ENCODE measurements around the gene KRT6B. TPM values are rescaled to one million over a fixed set of nuclear protein-coding genes. Genes with fewer than 3 reads are reported as not detected.

The KRT6B gene
- total and polyA plus RNA-seq, 8 donors = not detected

DNA sequence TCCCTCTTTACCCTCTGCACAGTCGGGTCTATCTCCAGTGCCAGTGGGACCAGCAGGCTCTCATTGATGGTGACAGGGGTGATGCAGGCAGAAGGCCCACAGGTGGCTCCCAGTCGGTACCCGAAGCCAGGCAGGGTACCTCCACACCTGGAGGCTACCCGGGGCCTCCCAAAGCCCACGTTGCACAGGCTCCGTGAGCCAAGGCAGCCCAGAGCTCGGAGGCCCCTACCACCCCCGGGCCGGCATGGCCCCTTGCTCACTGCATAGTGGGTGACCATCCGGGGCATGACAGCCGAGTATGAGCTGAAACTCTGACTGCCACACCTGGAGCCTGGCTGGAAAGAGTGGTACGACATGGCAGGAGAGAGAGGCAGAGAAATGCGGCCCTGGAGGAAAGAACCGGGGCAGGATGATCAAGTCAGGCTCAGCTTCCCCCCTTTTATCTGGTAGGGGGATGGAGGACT, 46.0 kb downstream of the KRT6B start, which contains the start of gene KRT82:
Gene KRT82 (minus strand): TSS at position 414 of the 464 bp plus-strand sequence. CDS start 58 bp downstream, at position 356.
- H3K27ac ChIP-seq = no peak within 1 kb of the TSS
- intact Hi-C loops (cut with DNase I) = no loop called here
- peaks cover 0 to 18% of the 10 kb centered on the region in 2 donors for H3K27me3 ChIP-seq
- ATAC-seq (no peak), DNase-seq (peak in 1 of 4 donors; percentile 58)
- H3K36me3 ChIP-seq = no peaks in the 10 kb centered on the region
- no peak for TF ChIP-seq CTCF (IDR thresholded peaks at IDR 0.05)
- H3K9me3 ChIP-seq = no peaks in the 10 kb centered on the region
- no peak within 1 kb of the TSS for H3K4me3 ChIP-seq
- no peaks in the 10 kb centered on the region for H3K4me1 ChIP-seq

DNA sequence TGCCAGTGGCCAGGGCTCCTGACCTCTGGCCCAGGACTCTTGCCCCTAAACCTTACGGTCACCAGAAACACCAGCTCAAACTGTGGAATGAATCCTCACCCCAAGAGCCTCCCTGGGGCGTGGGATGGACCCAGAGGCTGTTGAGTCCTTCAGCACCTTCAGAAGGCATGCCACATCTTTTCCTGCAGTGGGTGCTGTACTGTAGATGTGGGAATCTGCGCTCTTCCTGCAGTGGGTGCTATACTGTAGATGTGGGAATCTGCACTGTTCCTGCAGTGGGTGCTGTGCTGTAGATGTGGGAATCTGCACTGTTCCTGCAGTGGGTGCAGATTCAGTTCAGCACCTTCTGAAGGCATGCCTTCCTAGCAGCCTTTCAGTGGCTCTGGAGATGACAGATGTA, 47.0 kb downstream of the KRT6B start:
- DNase-seq (no peak), ATAC-seq (no peak)
- no peak overlapping the region for H3K4me3 ChIP-seq
- no peak overlapping the region for H3K27ac ChIP-seq
- no peaks in the 10 kb centered on the region for H3K36me3 ChIP-seq
- no peaks in the 10 kb centered on the region for H3K4me1 ChIP-seq
- peaks cover 0 to 22% of the 10 kb centered on the region in 2 donors for H3K27me3 ChIP-seq
- intact Hi-C loops (cut with DNase I) = no loop called here
- H3K9me3 ChIP-seq = no peaks in the 10 kb centered on the region
- TF ChIP-seq CTCF (IDR thresholded peaks at IDR 0.05) = no peak

GRCh38 chr12:52403561-52403960, 48.4 kb downstream of the KRT6B start:
- no peak for TF ChIP-seq CTCF (IDR thresholded peaks at IDR 0.05)
- DNase-seq (peak in 1 of 4 donors; percentile 68), ATAC-seq (no peak)
- Histone ChIP-seq H3K4me1 (no peaks in the 10 kb centered on the region), H3K27ac (no peak overlapping the region), H3K9me3 (no peaks in the 10 kb centered on the region), H3K4me3 (no peak overlapping the region), H3K27me3 (peaks cover 0 to 36% of the 10 kb centered on the region in 2 donors), H3K36me3 (no peaks in the 10 kb centered on the region)
- intact Hi-C loops (cut with DNase I) = no loop called here

- Histone ChIP-seq H3K27ac (no peak overlapping the region), H3K36me3 (no peaks in the 10 kb centered on the region), H3K4me3 (no peak overlapping the region), H3K9me3 (no peaks in the 10 kb centered on the region), H3K4me1 (no peaks in the 10 kb centered on the region), H3K27me3 (peaks cover 0 to 37% of the 10 kb centered on the region in 2 donors)
- intact Hi-C loops (cut with DNase I) = no loop called here
- DNase-seq = no peak
- TF ChIP-seq CTCF (IDR thresholded peaks at IDR 0.05) = no peak
- ATAC-seq = no peak
These were observed 48.9 kb downstream of the KRT6B start for GRCh38 chr12:52402873-52403540.

DNA sequence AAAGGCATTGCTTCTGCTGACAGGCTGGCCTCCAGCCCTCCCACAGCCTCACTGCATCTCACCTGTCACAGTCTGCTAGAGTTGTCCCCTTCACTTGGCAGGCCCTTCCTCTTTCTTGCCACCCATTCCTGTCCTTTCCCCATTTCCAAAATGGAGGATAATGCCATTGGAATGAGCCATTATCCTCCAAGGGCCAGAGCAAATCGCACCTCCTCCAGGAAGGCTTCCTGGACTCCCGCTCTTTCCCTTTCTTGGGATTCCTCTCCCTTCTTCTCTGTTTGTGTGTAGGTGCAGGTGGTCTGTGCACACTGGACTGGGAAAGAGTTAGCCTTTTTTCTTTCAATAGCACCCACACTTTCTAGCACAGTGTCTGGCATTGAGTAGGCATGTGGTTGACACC, 49.6 kb downstream of the KRT6B start:
- peaks cover 0 to 31% of the 10 kb centered on the region in 2 donors for H3K27me3 ChIP-seq
- intact Hi-C loops (cut with DNase I) = no loop called here

More for the DNA sequence above, 49.6 kb downstream of the KRT6B start:
- no peaks in the 10 kb centered on the region for H3K4me1 ChIP-seq
- DNase-seq (no peak), ATAC-seq (no peak)
- H3K36me3 ChIP-seq = no peaks in the 10 kb centered on the region
- no peak overlapping the region for H3K27ac ChIP-seq
- no peaks in the 10 kb centered on the region for H3K9me3 ChIP-seq
- no peak overlapping the region for H3K4me3 ChIP-seq
- TF ChIP-seq CTCF (IDR thresholded peaks at IDR 0.05) = no peak
